A673 (cell line): ENCODE measurements around the gene GOSR2.

Experiments
- EZH2 ChIP-seq: fragments of 200-600 bp; sonication (generic); IDR thresholded peaks from 2 replicates; pipeline ENCODE4 v1.6.1; 2017; ENCODE audit warnings: borderline replicate concordance, low read depth, mild to moderate bottlenecking, mixed read lengths, antibody characterized with exemption, low read length; ENCODE audit not compliant: poor library complexity, severe bottlenecking
- TF ChIP-seq, protein P1 (sequence below): fragments of 300-800, 200-600 bp; sonication (generic); conservative IDR thresholded peaks from 2 replicates; pipeline ENCODE4 v1.5.1; 2017; ENCODE audit warnings: low read depth, mild to moderate bottlenecking, antibody characterized with exemption, low read length, moderate library complexity, mixed read lengths

GRCh38 chr17:46890638-46891037, 32.3 kb upstream of the GOSR2 start:
- TF ChIP-seq, protein P1, sequence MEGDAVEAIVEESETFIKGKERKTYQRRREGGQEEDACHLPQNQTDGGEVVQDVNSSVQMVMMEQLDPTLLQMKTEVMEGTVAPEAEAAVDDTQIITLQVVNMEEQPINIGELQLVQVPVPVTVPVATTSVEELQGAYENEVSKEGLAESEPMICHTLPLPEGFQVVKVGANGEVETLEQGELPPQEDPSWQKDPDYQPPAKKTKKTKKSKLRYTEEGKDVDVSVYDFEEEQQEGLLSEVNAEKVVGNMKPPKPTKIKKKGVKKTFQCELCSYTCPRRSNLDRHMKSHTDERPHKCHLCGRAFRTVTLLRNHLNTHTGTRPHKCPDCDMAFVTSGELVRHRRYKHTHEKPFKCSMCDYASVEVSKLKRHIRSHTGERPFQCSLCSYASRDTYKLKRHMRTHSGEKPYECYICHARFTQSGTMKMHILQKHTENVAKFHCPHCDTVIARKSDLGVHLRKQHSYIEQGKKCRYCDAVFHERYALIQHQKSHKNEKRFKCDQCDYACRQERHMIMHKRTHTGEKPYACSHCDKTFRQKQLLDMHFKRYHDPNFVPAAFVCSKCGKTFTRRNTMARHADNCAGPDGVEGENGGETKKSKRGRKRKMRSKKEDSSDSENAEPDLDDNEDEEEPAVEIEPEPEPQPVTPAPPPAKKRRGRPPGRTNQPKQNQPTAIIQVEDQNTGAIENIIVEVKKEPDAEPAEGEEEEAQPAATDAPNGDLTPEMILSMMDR = no peak
- TF ChIP-seq EZH2 = no peak
